Right lobe of liver (tissue), 6 donors: ENCODE results near the gene DCST2. TPM values are rescaled to one million over a fixed set of nuclear protein-coding genes. Genes with fewer than 3 reads are reported as not detected.
A peak's percentile ranks its signal among the peaks of the same experiment; 100 is the strongest.

ENCODE experiments used
- ATAC-seq, 4 donors: fragments of 200-7000 bp; cut with Tn5 transposase; one replicate each; pipeline ENCODE4 v1.9.1; 2020; ENCODE audit warnings: mild to moderate bottlenecking in 4 of 4, moderate library complexity in 4 of 4
- DNase-seq, 3 donors: peaks; one replicate each; pipeline ENCODE4 v3.0.0-alpha.2; 2020
- H3K27ac ChIP-seq, 3 donors: fragments of 200-600 bp; one replicate each; pipeline ENCODE4 v1.8.0; 2022
- H3K27me3 ChIP-seq, 2 donors: fragments of 200-600 bp; one replicate each; pipeline ENCODE4 v1.8.0; 2022
- H3K36me3 ChIP-seq, 4 donors: fragments of 200-600 bp; sonication (generic) in 1 of 4; one replicate each; pipeline versions ENCODE4 v1.5.1 to v1.8.0; 2017 to 2022; ENCODE audit warnings: control low read depth in 1 of 4
- H3K4me1 ChIP-seq, 4 donors: fragments of 200-600 bp; sonication (generic) in 1 of 4; one replicate each; pipeline versions ENCODE4 v1.5.1 to v1.8.0; 2017 to 2022; ENCODE audit warnings: control low read depth in 1 of 4
- H3K4me3 ChIP-seq, 3 donors: fragments of 200-600 bp; one replicate each; pipeline ENCODE4 v1.8.0; 2022
- H3K9me3 ChIP-seq, 4 donors: fragments of 200-600 bp; sonication (generic) in 1 of 4; one replicate each; pipeline versions ENCODE4 v1.5.1 to v1.8.0; 2017 to 2022; ENCODE audit warnings: control low read depth in 1 of 4
- POLR2A ChIP-seq: fragments of 450-650 bp; IDR thresholded peaks from one replicate; pipeline ENCODE4 v1.6.1; 2017; ENCODE audit warnings: antibody characterized with exemption, mild to moderate bottlenecking
- WGBS: methylation state at CpG from one replicate; pipeline ENCODE4 v1.1.6; 2018; ENCODE audit warnings: low coverage, low lambda C conversion rate; ENCODE audit not compliant: insufficient coverage; ENCODE audit errors: missing lambda C conversion rate; 5-methylcytosine and 5-hydroxymethylcytosine counted together
- intact Hi-C, 2 donors: fragments of 100-400 bp; cut with DNase I; formaldehyde crosslinking; loops; one replicate each; pipeline versions ENCODE4 v1.11.2 to v1.14.1; 2022
- total RNA-seq, 6 experiments: library from RNA; depleted of rRNA in 2 of 6; stranded (reverse); fragments of >200 nt in 2 of 6; fragmentation: NEBNext Ultra II Directional in 3 of 6; extraction: Animal tissue kit (Norgen Biotek cat#: 25700) in 3 of 6; gene quantifications; one replicate each; pipeline versions ENCODE4 v1.1.0 to v1.2.4, GENCODE V29; 2016 to 2023
- TF ChIP-seq, protein P1 (sequence below), 4 donors: fragments of 200-600 bp in 3 of 4; fragments of 450-650 bp in 1 of 4; IDR thresholded peaks; one replicate each; pipeline versions ENCODE4 v1.5.1 to v1.8.0; 2016 to 2022; ENCODE audit warnings: antibody characterized with exemption in 4 of 4, mild to moderate bottlenecking in 2 of 4
- donor health status: DM: no; HTN: yes; CAD: no.
- donor health status: DM: no; HTN: no; CAD: no.
- donor health status: DM: no; HTN: no; CAD: no.
- donor health status: DM: no; HTN: yes; CAD: no.
- donor health status: DM: no; HTN: yes; CAD: no.

DCST2 gene
- total RNA-seq, 6 experiments from 2014 or later, result 0.72 to 1.4 (median 0.81) TPM; not detected in 1

DNA sequence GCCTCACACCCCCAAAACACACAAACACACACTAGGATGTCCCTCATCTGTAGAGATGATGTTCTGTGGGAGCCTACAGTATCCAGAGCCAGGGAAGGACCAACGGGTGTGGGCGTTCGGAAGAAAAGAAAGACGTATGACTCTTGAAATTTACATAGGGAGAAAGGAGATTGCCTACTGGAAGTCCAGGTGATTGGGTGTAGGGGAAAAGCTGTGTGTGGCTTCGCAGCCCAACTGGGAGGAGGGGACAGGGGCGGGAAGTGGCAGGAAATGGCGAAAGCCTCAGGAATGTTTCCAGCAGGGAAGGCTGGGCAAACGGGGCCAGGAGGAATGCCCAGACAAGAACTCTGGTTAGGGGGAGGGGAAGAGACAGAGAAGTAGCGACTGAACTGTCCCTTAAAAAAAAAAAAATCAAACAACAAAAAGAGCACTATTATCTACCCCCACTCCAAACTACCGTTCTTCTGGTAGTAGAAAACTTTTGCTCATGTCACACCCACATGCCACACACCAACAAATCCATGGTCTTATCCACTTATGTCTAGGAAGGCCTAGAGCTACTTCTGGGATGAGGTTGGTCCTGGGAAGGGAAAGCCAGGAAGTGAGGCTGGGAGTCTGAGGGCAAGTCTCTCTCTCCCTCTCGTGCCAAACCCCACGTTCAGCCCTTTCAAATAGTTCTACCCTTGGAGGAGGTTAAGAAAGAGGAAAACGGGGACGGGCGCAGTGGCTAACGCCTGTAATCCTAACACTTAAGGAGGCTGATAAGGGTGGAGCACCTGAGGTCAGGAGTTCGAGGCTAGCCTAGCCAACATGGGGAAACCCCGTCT is 60.9 kb downstream of the DCST2 start:
- ATAC-seq, result peak; percentile 35 to 51 (median 41)
- Histone ChIP-seq H3K27ac (peak overlapping the region; percentile 98 to 99 (median 99)), H3K27me3 (no peaks in the 10 kb centered on the region), H3K4me1 (peaks cover 0 to 38% (median 14%) of the 10 kb centered on the region in 4 donors), H3K9me3 (no peaks in the 10 kb centered on the region), H3K36me3 (peaks cover 0 to 9% (median 4%) of the 10 kb centered on the region in 4 donors), H3K4me3 (peak overlapping the region; percentile 63 to 83 (median 65))
- DNase-seq, result peak; percentile 88 to 91 (median 90)
- 10% methylated on average over 18 of the region's 18 CpGs for WGBS
- intact Hi-C loops, result no loop called here
- TF ChIP-seq, protein P1, sequence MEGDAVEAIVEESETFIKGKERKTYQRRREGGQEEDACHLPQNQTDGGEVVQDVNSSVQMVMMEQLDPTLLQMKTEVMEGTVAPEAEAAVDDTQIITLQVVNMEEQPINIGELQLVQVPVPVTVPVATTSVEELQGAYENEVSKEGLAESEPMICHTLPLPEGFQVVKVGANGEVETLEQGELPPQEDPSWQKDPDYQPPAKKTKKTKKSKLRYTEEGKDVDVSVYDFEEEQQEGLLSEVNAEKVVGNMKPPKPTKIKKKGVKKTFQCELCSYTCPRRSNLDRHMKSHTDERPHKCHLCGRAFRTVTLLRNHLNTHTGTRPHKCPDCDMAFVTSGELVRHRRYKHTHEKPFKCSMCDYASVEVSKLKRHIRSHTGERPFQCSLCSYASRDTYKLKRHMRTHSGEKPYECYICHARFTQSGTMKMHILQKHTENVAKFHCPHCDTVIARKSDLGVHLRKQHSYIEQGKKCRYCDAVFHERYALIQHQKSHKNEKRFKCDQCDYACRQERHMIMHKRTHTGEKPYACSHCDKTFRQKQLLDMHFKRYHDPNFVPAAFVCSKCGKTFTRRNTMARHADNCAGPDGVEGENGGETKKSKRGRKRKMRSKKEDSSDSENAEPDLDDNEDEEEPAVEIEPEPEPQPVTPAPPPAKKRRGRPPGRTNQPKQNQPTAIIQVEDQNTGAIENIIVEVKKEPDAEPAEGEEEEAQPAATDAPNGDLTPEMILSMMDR (IDR thresholded peaks at IDR 0.05), result no peak
- peak; percentile 82 for TF ChIP-seq POLR2A

DNA sequence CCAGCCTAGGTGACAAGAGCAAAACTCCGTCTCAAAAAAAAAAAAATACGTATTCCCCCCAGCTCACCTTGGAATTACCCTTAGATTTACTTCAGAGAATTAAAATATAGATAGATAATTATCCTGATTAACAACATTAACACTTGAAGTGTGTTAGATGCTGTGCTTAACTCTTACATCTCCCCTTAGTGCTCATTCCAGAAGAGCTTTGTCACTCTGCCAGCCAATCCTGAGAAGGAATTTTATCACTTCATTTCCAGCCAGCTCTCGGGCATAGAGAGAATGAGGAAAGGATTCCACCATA is 61.4 kb downstream of the DCST2 start:
- intact Hi-C loops, result no loop called here
- Histone ChIP-seq H3K27me3 (no peaks in the 10 kb centered on the region), H3K9me3 (no peaks in the 10 kb centered on the region), H3K4me3 (peak overlapping the region; percentile 63 to 83 (median 65)), H3K27ac (peak overlapping the region; percentile 98 to 99 (median 99)), H3K4me1 (peaks cover 0 to 38% (median 14%) of the 10 kb centered on the region in 4 donors), H3K36me3 (peaks cover 0 to 15% (median 7%) of the 10 kb centered on the region in 4 donors)
- ATAC-seq (no peak), DNase-seq (no peak)
- WGBS, result 33% methylated on average over 3 of the region's 3 CpGs
- TF ChIP-seq, protein P1 (IDR thresholded peaks at IDR 0.05), result no peak
- TF ChIP-seq POLR2A, result no peak

DNA sequence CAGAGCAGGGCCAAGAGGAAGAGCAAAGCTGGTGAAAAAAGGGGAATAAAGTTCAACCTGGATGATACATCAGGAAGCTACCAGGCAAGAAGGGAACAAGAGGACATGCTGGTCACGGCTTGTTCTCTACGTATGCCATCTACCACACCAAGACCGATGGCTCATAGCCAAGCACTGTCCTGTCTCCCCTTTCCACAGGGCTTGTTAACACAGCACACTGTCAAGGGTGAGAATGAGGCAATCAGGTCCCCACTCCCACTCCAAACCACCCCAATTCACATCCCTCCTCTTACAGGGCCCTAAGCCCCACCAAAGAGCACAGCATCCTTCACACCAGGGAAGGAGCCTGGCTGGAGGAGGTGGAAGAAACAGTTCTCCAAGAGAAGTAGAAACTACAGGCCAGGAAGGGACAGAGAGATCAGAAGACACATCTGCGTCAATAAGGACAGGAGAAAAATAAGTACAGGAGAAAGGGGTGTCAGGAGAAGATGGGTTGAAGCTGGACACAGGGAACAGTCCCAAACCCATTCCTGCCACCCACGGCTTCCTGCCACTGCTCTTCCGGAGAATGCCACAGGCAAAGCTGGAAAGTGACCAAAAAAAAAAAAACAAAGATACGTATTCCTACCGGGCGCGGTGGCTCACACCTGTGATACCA is 62.1 kb downstream of the DCST2 start:
- 22% methylated on average over 8 of the region's 10 CpGs for WGBS
- peak in 2 of 3 donors; percentile 52 to 69 for DNase-seq

DNA sequence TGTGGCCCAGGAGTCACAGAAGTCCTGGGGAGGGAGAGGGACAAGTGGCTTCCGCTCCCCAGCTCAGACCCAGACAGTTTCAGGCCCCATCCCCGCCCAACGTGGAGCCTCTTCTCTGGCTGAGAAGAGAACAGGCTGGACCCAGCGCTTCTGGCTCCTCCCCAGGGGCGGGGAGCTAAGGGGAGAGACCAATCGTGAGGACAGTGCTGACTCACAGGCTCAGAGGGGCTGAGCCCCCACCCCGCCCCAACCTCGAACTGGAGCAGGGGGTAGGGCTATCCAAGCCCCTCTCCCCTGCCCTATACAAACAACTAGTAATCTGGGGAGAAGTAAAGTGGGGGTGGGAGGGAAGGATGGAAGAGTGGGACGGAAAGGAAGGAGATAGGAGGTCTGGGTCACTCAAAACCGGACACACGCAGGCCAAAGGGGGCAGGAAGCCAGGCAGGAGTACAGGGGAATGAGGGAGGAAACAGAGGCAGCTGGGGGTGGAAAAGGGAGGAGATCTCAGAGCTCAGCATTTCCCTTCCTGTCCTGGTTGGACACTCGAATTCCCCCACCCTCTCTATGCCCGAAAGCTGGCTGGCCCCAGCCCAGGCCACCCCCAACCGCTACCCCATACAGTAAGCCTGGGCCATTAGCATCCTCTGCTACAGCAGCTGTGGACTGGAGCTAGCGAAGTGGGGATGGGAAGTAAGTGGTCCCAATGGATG is 62.8 kb downstream of the DCST2 start, which contains the start of gene SHC1:
SHC1 (minus strand) TSS at position 117 of the 710 bp plus-strand sequence. CDS start 221 bp downstream, outside the sequence.
- 15% methylated on average over 6 of the region's 15 CpGs for WGBS
- intact Hi-C loops, result no loop called here
- DNase-seq (peak; percentile 90 to 94 (median 92)), ATAC-seq (peak; percentile 32 to 47 (median 40))
- Histone ChIP-seq H3K4me3 (peak within 1 kb of the TSS; percentile 63 to 83 (median 65)), H3K9me3 (no peaks in the 10 kb centered on the region), H3K27ac (peak within 1 kb of the TSS; percentile 98 to 99 (median 99)), H3K4me1 (peaks cover 0 to 30% (median 14%) of the 10 kb centered on the region in 4 donors), H3K36me3 (peaks cover 0 to 29% (median 15%) of the 10 kb centered on the region in 4 donors), H3K27me3 (no peaks in the 10 kb centered on the region)
- peak; percentile 97 for TF ChIP-seq POLR2A
- TF ChIP-seq, protein P1 (IDR thresholded peaks at IDR 0.05), result no peak

More for the DNA sequence above, 62.1 kb downstream of the DCST2 start:
- Histone ChIP-seq H3K27me3 (no peaks in the 10 kb centered on the region), H3K9me3 (no peaks in the 10 kb centered on the region), H3K27ac (peak overlapping the region; percentile 98 to 99 (median 99)), H3K4me1 (peaks cover 0 to 36% (median 14%) of the 10 kb centered on the region in 4 donors), H3K4me3 (peak overlapping the region; percentile 63 to 83 (median 65)), H3K36me3 (peaks cover 0 to 22% (median 11%) of the 10 kb centered on the region in 4 donors)
- TF ChIP-seq, protein P1 (IDR thresholded peaks at IDR 0.05), result no peak
- no peak for TF ChIP-seq POLR2A
- ATAC-seq, result no peak
- intact Hi-C loops, result no loop called here
